AG10803 (cell line): Measurements from ENCODE around the gene PDZD8.
A peak's percentile ranks its signal among the peaks of the same experiment; 100 is the strongest.

ENCODE experiments used
- DNase-seq: peaks from one replicate; pipeline ENCODE4 v3.0.0; 2010; ENCODE audit warnings: low read depth
- H3K4me3 ChIP-seq: 2 replicates; pipeline ENCODE4 v1.5.1; 2011; ENCODE audit warnings: mild to moderate bottlenecking, low read length, control low read depth
- TF ChIP-seq, protein P1 (sequence below): conservative IDR thresholded peaks from 2 replicates; pipeline ENCODE4 v1.5.1; 2011; ENCODE audit warnings: mild to moderate bottlenecking, low read length, control low read depth, inconsistent platforms

Gene PDZD8

DNA sequence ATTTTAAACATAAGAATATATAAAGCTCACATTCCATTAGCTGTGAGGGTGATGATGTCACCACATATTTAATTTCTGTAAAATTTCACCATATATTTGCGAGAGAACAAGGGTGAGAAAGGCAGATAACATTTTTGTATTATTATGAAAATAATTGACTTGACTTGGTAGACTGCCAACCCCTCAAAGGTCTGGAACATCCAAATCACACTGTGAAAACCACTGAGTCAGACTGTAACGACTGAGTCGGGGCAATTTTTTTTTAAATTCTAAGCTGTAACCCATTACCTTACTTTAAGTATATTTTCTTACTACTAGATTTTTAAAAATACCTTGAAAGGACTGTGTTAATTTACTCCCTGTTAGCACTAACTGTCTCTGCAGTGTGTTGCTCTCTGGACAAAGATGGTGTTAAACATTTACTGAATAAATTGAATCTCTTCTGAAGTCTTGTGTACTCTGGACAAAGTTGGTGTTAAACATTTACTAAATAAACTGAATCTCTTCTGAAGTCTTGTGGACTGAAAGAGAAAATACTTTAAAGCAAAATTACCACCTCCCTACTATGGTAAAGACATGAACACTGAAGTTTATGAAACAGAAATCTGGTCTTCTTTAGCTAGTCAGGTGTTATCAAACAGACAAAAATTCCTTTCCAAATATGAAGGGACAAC lies 14.1 kb downstream of the PDZD8 start:
- TF ChIP-seq, protein P1, sequence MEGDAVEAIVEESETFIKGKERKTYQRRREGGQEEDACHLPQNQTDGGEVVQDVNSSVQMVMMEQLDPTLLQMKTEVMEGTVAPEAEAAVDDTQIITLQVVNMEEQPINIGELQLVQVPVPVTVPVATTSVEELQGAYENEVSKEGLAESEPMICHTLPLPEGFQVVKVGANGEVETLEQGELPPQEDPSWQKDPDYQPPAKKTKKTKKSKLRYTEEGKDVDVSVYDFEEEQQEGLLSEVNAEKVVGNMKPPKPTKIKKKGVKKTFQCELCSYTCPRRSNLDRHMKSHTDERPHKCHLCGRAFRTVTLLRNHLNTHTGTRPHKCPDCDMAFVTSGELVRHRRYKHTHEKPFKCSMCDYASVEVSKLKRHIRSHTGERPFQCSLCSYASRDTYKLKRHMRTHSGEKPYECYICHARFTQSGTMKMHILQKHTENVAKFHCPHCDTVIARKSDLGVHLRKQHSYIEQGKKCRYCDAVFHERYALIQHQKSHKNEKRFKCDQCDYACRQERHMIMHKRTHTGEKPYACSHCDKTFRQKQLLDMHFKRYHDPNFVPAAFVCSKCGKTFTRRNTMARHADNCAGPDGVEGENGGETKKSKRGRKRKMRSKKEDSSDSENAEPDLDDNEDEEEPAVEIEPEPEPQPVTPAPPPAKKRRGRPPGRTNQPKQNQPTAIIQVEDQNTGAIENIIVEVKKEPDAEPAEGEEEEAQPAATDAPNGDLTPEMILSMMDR: no peak
- DNase-seq: peak; percentile 28
- no peak overlapping the region for H3K4me3 ChIP-seq

DNA sequence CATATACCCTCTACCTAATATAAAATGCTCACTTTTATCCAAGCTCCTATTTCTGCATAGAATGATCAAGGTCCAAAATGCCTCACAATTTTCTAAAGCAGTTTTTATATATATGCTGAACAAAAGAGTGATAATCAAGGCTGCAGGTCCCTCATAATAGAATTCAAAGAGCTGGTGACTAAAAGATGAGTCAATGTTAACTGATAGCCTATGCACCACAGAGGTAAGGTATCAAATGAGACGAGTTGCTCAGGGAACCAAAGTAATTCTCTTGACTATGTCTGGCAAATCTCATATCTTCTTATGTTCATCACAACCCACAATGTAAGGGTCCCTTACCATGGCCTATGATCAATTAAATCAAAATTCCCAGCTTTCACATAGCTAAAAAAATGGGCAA lies 15.2 kb downstream of the PDZD8 start:
- no peak for DNase-seq

DNA sequence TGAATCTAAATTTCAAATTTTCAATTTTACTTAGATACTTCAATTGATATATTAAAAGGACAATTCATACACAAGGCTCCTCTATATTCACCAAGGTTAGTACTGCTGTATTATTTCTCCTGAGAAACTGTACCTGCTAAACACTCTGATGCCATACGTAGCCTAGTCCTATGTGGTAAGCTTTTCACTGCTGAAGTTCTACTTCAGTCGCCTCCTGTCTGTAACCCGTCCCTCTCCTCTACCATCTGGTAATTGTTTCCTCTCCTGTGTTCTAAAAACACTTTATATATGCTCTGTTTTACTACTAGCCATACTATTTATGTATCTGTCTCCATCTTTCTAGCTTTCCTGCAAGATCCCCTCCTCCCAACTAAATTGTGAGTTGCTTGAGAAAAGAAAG lies 20.2 kb downstream of the PDZD8 start:
- H3K4me3 ChIP-seq: no peak overlapping the region
- TF ChIP-seq, protein P1: no peak
- no peak for DNase-seq

More for the DNA sequence above, 15.2 kb downstream of the PDZD8 start:
- TF ChIP-seq, protein P1: no peak
- no peak overlapping the region for H3K4me3 ChIP-seq

DNA sequence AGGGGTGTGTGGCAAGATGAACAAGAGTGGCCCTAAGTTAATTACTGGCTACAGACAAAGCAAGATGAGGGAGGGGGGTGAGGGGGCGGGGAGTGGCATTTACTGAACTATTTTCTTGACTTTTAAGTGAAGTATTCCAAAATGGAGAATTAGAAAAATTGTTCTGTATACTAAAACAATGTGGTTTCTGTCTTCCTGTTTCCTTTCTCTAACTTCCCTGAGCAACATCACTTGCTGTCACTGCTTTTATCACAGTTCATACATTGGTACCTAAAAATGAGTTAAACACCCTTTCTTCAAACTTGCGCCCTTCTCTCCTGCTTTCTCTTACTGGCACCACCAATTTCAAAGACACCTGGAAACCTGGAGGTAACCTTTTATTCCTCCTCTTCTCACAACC lies 21.6 kb downstream of the PDZD8 start:
- no peak overlapping the region for H3K4me3 ChIP-seq
- no peak for DNase-seq
- TF ChIP-seq, protein P1: no peak

DNA sequence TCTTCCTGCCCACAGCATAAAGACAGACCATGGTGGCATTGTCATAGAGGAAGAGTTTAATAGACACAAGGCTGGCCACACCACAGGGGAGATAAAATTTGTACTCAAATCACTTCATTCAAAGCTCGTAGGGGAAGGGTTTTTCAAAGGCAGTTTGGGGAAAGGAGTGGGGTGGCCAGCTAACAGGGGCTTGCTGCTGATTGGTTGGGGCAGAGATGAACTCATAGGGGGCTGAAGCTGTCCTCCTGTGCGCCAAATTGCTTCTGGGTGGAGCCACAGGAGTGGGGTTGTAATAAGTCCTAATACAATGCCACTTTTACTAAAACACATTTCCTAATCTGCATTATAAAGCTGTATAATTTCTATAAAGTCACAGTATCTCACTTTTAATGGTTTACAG lies 22.5 kb downstream of the PDZD8 start:
- no peak overlapping the region for H3K4me3 ChIP-seq
- DNase-seq: no peak
- TF ChIP-seq, protein P1: no peak

DNA sequence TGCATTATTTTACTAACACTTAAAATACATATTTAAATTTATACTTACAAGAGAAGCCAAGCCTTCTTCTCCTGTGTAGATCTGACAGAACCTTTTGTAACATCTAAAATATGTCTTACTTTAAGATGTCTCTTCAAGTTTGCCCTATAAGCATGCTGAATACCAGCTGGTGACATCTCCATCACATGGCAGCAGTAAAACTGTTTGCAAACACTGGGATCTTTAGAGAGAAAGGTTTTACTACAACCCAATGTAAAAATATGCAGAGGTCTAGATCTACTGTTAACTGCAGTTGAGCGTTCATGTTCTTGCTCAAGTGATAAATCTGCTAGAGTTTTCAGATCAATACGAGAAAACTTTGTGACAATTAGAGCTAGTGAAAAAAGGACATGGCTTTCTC lies 23.2 kb downstream of the PDZD8 start:
- TF ChIP-seq, protein P1: no peak
- no peak overlapping the region for H3K4me3 ChIP-seq
- no peak for DNase-seq

DNA sequence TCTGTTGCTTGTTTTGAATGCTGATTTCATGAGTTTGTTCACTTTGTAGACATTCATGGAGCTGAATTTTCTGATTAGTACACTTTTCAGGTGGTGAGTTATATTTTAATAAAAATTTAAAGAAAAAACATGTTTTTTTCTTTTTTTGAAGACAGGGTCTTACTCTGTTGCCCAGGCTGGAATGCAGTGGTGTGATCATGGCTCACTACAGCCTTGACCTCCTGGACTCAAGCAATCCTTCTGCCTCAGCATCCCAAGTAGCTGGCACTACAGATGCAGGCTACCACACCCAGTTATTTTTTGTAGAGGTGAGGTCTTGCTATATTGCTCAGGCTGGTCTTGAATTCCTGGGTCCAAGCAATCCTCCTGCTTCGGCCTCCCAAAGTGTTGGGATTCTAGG lies 23.7 kb downstream of the PDZD8 start:
- TF ChIP-seq, protein P1: no peak
- DNase-seq: no peak

More for the DNA sequence above, 23.7 kb downstream of the PDZD8 start:
- no peak overlapping the region for H3K4me3 ChIP-seq
